Measurements from ENCODE around the gene LGALSL.

LGALSL gene

GRCh38 chr2:64453770-64454385 lies at the start of gene LGALSL:
Gene LGALSL (plus strand): TSS chr2:64454162. CDS start chr2:64454546, 384 bp downstream.
- DNase-seq, result no peak

- DNase-seq, result no peak
Measured at GRCh38 chr2:64404743-64405142, 49.2 kb upstream of the LGALSL start.

GRCh38 chr2:64405581-64406406 lies 48.2 kb upstream of the LGALSL start:
- no peak for DNase-seq

GRCh38 chr2:64406407-64406774 lies 47.6 kb upstream of the LGALSL start:
- no peak for DNase-seq

- no peak for DNase-seq
Measured at GRCh38 chr2:64408031-64408430, 45.9 kb upstream of the LGALSL start.

GRCh38 chr2:64410671-64411070 lies 43.3 kb upstream of the LGALSL start:
- no peak for DNase-seq

- no peak for DNase-seq
Measured at GRCh38 chr2:64412671-64413070, 41.3 kb upstream of the LGALSL start.

- no peak for DNase-seq
Measured at GRCh38 chr2:64414736-64415435, 39.1 kb upstream of the LGALSL start.

GRCh38 chr2:64417624-64418023 lies 36.3 kb upstream of the LGALSL start:
- no peak for DNase-seq

GRCh38 chr2:64419596-64420165 lies 34.3 kb upstream of the LGALSL start:
- DNase-seq, result no peak

GRCh38 chr2:64420677-64421076 lies 33.3 kb upstream of the LGALSL start:
- DNase-seq, result no peak

GRCh38 chr2:64421201-64421600 lies 32.8 kb upstream of the LGALSL start:
- DNase-seq, result no peak

GRCh38 chr2:64422466-64422865 lies 31.5 kb upstream of the LGALSL start:
- no peak for DNase-seq

GRCh38 chr2:64423303-64423702 lies 30.7 kb upstream of the LGALSL start:
- DNase-seq, result no peak

GRCh38 chr2:64424416-64424987 lies 29.5 kb upstream of the LGALSL start:
- DNase-seq, result no peak

- no peak for DNase-seq
Measured at GRCh38 chr2:64426183-64426952, 27.6 kb upstream of the LGALSL start.

- no peak for DNase-seq
Measured at GRCh38 chr2:64434039-64434657, 19.8 kb upstream of the LGALSL start.

- DNase-seq, result no peak
Measured at GRCh38 chr2:64437883-64438282, 16.1 kb upstream of the LGALSL start.

GRCh38 chr2:64439194-64439593 lies 14.8 kb upstream of the LGALSL start:
- DNase-seq, result no peak

- DNase-seq, result no peak
Measured at GRCh38 chr2:64440843-64441242, 13.1 kb upstream of the LGALSL start.

- DNase-seq, result no peak
Measured at GRCh38 chr2:64442277-64442676, 11.7 kb upstream of the LGALSL start.

Measured in NCI-H524 treated with DMSO at 0.1 percent for 48 hours (cell line).